Endothelial cell of umbilical vein (primary cell): ENCODE measurements around the gene HSD17B7. TPM values are rescaled to one million over a fixed set of nuclear protein-coding genes. Genes with fewer than 3 reads are reported as not detected.

ENCODE experiments used
- BruUV-seq: library from RNA; stranded (reverse); fragments of 400-500 nt; replicated peaks from 2 replicates; lab custom pipeline; 2021; lab: Mats Ljungman, UMichigan
- CTCF ChIA-PET: fragments of 300-600, 350-600 bp; sonication (Branson Sonifier 250); formaldehyde crosslinking; loops from one replicate; lab custom pipeline; 2021; ENCODE audit warnings: antibody characterized with exemption, inconsistent platforms; lab: Charles Lee
- POLR2A ChIA-PET: fragments of 300-600, 350-600 bp; sonication (Branson Sonifier 250); formaldehyde crosslinking; loops from one replicate; lab custom pipeline; 2021; ENCODE audit warnings: antibody characterized with exemption, inconsistent platforms; lab: Charles Lee
- DNase-seq: peaks from one replicate; pipeline ENCODE4 v3.0.0-alpha.2; 2011; ENCODE audit warnings: low read depth, low spot score
- FAIRE-seq: peaks from 2 replicates; lab custom pipeline; 2011; peaks lifted over from hg19 to GRCh38; lab: Jason Lieb, UNC
- H2AFZ ChIP-seq: 2 replicates; pipeline ENCODE4 v1.6.0; 2012; ENCODE audit warnings: low read depth, low read length, control low read depth, inconsistent platforms
- H3K27ac ChIP-seq: 2 replicates; pipeline ENCODE4 v1.5.1; 2011; ENCODE audit warnings: low read depth, mild to moderate bottlenecking, control low read depth, low read length, moderate library complexity; ENCODE audit not compliant: insufficient read depth
- H3K27me3 ChIP-seq, 2 experiments: 2 replicates each; pipeline versions ENCODE4 v1.6.0 to v1.6.1; 2011; ENCODE audit warnings: low read length in 2 of 2, mixed read lengths in 1 of 2; ENCODE audit not compliant: control insufficient read depth in 2 of 2, insufficient read depth in 2 of 2
- H3K36me3 ChIP-seq, 2 experiments: 2 replicates in 1 of 2; 3 replicates in 1 of 2; pipeline ENCODE4 v1.5.1; 2011; ENCODE audit warnings: low read length in 2 of 2, mild to moderate bottlenecking in 1 of 2, moderate library complexity in 1 of 2; ENCODE audit not compliant: control insufficient read depth in 2 of 2, insufficient read depth in 2 of 2; ENCODE audit errors: extremely low read depth in 1 of 2
- H3K4me1 ChIP-seq: 3 replicates; pipeline ENCODE4 v1.5.1; 2011; ENCODE audit warnings: mild to moderate bottlenecking, low read length; ENCODE audit not compliant: control insufficient read depth, insufficient read depth; ENCODE audit errors: extremely low read depth
- H3K4me2 ChIP-seq: 2 replicates; pipeline ENCODE4 v1.6.1; 2011; ENCODE audit warnings: low read length, control low read depth, mixed read lengths; ENCODE audit not compliant: insufficient read depth
- H3K4me3 ChIP-seq, 3 experiments: fragments of 200-600 bp in 1 of 3; sonication (generic), shearing (Covaris generic) in 1 of 3; replicated peaks in 1 of 3; 2 replicates each; pipeline ENCODE4 v1.5.1; 2011 to 2016; ENCODE audit warnings: control low read depth in 3 of 3, low read length in 3 of 3, mild to moderate bottlenecking in 2 of 3, inconsistent platforms in 1 of 3, low read depth in 1 of 3, moderate library complexity in 1 of 3; ENCODE audit not compliant: insufficient read depth in 1 of 3
- H3K79me2 ChIP-seq: 2 replicates; pipeline ENCODE4 v1.6.0; 2012; ENCODE audit warnings: low read length, inconsistent platforms; ENCODE audit not compliant: control insufficient read depth, insufficient read depth
- H3K9ac ChIP-seq: replicated peaks from 2 replicates; pipeline ENCODE3; 2011; ENCODE audit warnings: low read length, control low read depth; ENCODE audit not compliant: insufficient read depth; ENCODE audit errors: extremely low read depth
- H3K9me1 ChIP-seq: replicated peaks from 3 replicates; pipeline ENCODE4 v1.6.0; 2011; ENCODE audit warnings: mild to moderate bottlenecking, low read length; ENCODE audit not compliant: control insufficient read depth, insufficient read depth; ENCODE audit errors: extremely low read depth
- H3K9me3 ChIP-seq: replicated peaks from 2 replicates; pipeline ENCODE4 v1.5.1; 2012; ENCODE audit warnings: low read length, inconsistent platforms; ENCODE audit not compliant: control insufficient read depth, insufficient read depth
- H4K20me1 ChIP-seq: replicated peaks from 2 replicates; pipeline ENCODE3; 2011; ENCODE audit warnings: mild to moderate bottlenecking, low read length; ENCODE audit not compliant: control insufficient read depth, insufficient read depth; ENCODE audit errors: extremely low read depth
- EZH2 ChIP-seq: IDR thresholded peaks from 2 replicates; pipeline ENCODE4 v1.6.1; 2012; ENCODE audit warnings: borderline replicate concordance, low read depth, mild to moderate bottlenecking, moderate library complexity, low read length, inconsistent platforms; ENCODE audit not compliant: severe bottlenecking
- FOS ChIP-seq: IDR thresholded peaks from 2 replicates; pipeline ENCODE4 v1.6.1; 2011; ENCODE audit warnings: mild to moderate bottlenecking, low read length, moderate library complexity, borderline replicate concordance; ENCODE audit not compliant: insufficient read depth
- GATA2 ChIP-seq: IDR thresholded peaks from 2 replicates; pipeline ENCODE4 v1.7.0; 2011; ENCODE audit warnings: low read depth, mild to moderate bottlenecking, moderate library complexity, mixed read lengths, low read length; ENCODE audit not compliant: insufficient read length, insufficient read depth
- JUN ChIP-seq: IDR thresholded peaks from 2 replicates; pipeline ENCODE4 v1.6.1; 2011; ENCODE audit warnings: borderline replicate concordance, low read depth; ENCODE audit not compliant: insufficient read length, insufficient read depth
- MAX ChIP-seq: IDR thresholded peaks from 2 replicates; pipeline ENCODE4 v1.6.1; 2011; ENCODE audit not compliant: insufficient read depth, insufficient read length
- MYC ChIP-seq: IDR thresholded peaks from one replicate; pipeline ENCODE4 v1.6.1; 2011; ENCODE audit warnings: mild to moderate bottlenecking, low read depth, low read length
- POLR2A ChIP-seq: IDR thresholded peaks from 2 replicates; pipeline ENCODE4 v1.6.1; 2012; ENCODE audit warnings: low read depth, mild to moderate bottlenecking, control low read depth, low read length
- POLR2AphosphoS5 ChIP-seq: IDR thresholded peaks from 2 replicates; pipeline ENCODE4 v1.6.1; 2012; ENCODE audit warnings: low read depth, mild to moderate bottlenecking, control low read depth, low read length, moderate library complexity; ENCODE audit not compliant: insufficient read depth
- dilution Hi-C: fragments of 300-500 bp; cut with MboI; formaldehyde crosslinking; loops from one replicate; pipeline ENCODE4 v1.15.0; 2019; ENCODE audit warnings: low sequenced_read_pairs; ENCODE audit not compliant: extremely low pct_ligation_motif_present
- intact Hi-C: fragments of 100-400 bp; cut with micrococcal nuclease; formaldehyde crosslinking; loops from one replicate; pipeline ENCODE4 v1.10.0; 2022
- polyA plus RNA-seq, 4 experiments: library from polyadenylated mRNA; depleted of rRNA in 3 of 4; stranded (reverse) in 3 of 4; unstranded in 1 of 4; fragments of >200 nt; gene quantifications; 2 replicates each; pipeline versions ENCODE4 v1.2.1 to v1.2.3, GENCODE V29; 2011 to 2012; ENCODE audit warnings: missing spikeins in 1 of 4
- total RNA-seq: library from RNA; stranded (reverse); gene quantifications from 2 replicates; pipeline ENCODE4 v1.2.3, GENCODE V29; 2021
- TF ChIP-seq, protein P1 (sequence below), 2 donors: IDR thresholded peaks; 1 replicate in 1 of 2; 2 replicates in 1 of 2; pipeline ENCODE4 v1.5.1; 2011; ENCODE audit warnings: low read length in 2 of 2, mild to moderate bottlenecking in 2 of 2, moderate library complexity in 2 of 2, control low read depth in 1 of 2, inconsistent platforms in 1 of 2, low read depth in 1 of 2; ENCODE audit not compliant: insufficient read depth in 1 of 2; ENCODE audit errors: extremely low read depth in 1 of 2

The HSD17B7 gene
- total and polyA plus RNA-seq, 2 donors (not counting 3 experiments of a cell fraction or from before 2014, with no cell fraction given): 17.7 to 26.6 TPM

DNA sequence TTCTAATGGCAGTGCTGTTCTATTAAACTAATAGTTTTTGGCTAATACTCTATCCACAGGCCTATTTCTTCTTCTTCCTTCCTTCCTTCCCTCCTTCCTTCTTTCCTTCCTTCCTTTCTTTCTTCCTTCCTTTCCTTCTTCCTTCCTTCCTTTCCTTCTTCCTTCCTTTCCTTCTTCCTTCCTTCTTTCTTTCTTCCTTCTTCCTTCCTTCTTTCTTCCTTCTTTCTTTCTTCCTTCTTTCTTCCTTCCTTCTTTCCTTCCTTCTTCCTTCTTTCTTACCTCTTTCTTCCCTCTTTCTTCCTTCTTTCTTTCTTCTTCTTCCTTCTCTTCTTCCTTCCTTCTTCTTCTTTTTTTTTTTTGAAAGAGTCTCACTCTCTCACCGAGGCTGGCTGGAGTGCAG, 38.8 kb downstream of the HSD17B7 start:
- intact Hi-C loops (no loop called here), dilution Hi-C loops (no loop called here)
- CTCF ChIA-PET: no interaction called here
- TF ChIP-seq GATA2: no peak
- no peak for TF ChIP-seq FOS
- no peak for TF ChIP-seq JUN
- no peak for TF ChIP-seq POLR2A
- no peak for TF ChIP-seq POLR2AphosphoS5
- TF ChIP-seq MAX: no peak
- no peak for TF ChIP-seq EZH2
- TF ChIP-seq MYC: no peak
- TF ChIP-seq, protein P1, sequence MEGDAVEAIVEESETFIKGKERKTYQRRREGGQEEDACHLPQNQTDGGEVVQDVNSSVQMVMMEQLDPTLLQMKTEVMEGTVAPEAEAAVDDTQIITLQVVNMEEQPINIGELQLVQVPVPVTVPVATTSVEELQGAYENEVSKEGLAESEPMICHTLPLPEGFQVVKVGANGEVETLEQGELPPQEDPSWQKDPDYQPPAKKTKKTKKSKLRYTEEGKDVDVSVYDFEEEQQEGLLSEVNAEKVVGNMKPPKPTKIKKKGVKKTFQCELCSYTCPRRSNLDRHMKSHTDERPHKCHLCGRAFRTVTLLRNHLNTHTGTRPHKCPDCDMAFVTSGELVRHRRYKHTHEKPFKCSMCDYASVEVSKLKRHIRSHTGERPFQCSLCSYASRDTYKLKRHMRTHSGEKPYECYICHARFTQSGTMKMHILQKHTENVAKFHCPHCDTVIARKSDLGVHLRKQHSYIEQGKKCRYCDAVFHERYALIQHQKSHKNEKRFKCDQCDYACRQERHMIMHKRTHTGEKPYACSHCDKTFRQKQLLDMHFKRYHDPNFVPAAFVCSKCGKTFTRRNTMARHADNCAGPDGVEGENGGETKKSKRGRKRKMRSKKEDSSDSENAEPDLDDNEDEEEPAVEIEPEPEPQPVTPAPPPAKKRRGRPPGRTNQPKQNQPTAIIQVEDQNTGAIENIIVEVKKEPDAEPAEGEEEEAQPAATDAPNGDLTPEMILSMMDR (IDR thresholded peaks at IDR 0.05; ENCODE audit: extremely low read depth in 1 of 2, insufficient read depth in 1 of 2, low read depth in 1 of 2, low read length in 2 of 2): no peak
- Histone ChIP-seq H3K36me3 (no peaks in the 10 kb centered on the region), H4K20me1 (no peaks in the 10 kb centered on the region), H3K9me3 (no peaks in the 10 kb centered on the region), H3K4me1 (no peaks in the 10 kb centered on the region), H3K4me2 (no peak overlapping the region), H3K27ac (no peak overlapping the region), H3K9ac (no peak overlapping the region), H3K79me2 (no peaks in the 10 kb centered on the region), H2AFZ (no peak overlapping the region), H3K9me1 (no peaks in the 10 kb centered on the region), H3K4me3 (no peak overlapping the region), H3K27me3 (no peaks in the 10 kb centered on the region)
- DNase-seq (no peak), FAIRE-seq (no peak)
- no TSS peak for BruUV-seq
- POLR2A ChIA-PET: no interaction called here
